H9 (cell line): Measurements from ENCODE around the gene UBLCP1. TPM values are rescaled to one million over a fixed set of nuclear protein-coding genes. Genes with fewer than 3 reads are reported as not detected.

Experiments used
- DNase-seq: peaks from one replicate; pipeline ENCODE4 v3.0.0-alpha.2; 2017
- H2AFZ ChIP-seq: one replicate; pipeline ENCODE4 v1.6.1; 2013; ENCODE audit warnings: mild to moderate bottlenecking, low read length, control low read depth, moderate library complexity
- H2AK5ac ChIP-seq: 2 replicates; pipeline ENCODE4 v1.6.1; 2013; ENCODE audit warnings: low read length, control low read depth, mixed read lengths; ENCODE audit not compliant: insufficient read length
- H2BK120ac ChIP-seq: one replicate; pipeline ENCODE4 v1.6.1; 2013; ENCODE audit warnings: low read depth, mild to moderate bottlenecking, low read length, control low read depth, inconsistent platforms; ENCODE audit not compliant: poor library complexity, severe bottlenecking
- H2BK12ac ChIP-seq: 2 replicates; pipeline ENCODE4 v1.6.1; 2013; ENCODE audit warnings: low read length, control low read depth, mixed read lengths, low read depth; ENCODE audit not compliant: insufficient read length
- H2BK15ac ChIP-seq: 2 replicates; pipeline ENCODE4 v1.6.1; 2013; ENCODE audit warnings: low read depth, low read length, control low read depth
- H2BK20ac ChIP-seq: one replicate; pipeline ENCODE4 v1.6.1; 2013; ENCODE audit warnings: low read depth, mild to moderate bottlenecking, low read length, control low read depth, inconsistent platforms; ENCODE audit not compliant: poor library complexity, severe bottlenecking
- H2BK5ac ChIP-seq: 2 replicates; pipeline ENCODE4 v1.6.1; 2013; ENCODE audit warnings: low read length, control low read depth, mixed read lengths; ENCODE audit not compliant: insufficient read length
- H3K14ac ChIP-seq: 2 replicates; pipeline ENCODE4 v1.6.1; 2013; ENCODE audit warnings: low read length, control low read depth; ENCODE audit not compliant: insufficient read depth
- H3K18ac ChIP-seq: 2 replicates; pipeline ENCODE4 v1.6.1; 2013; ENCODE audit warnings: low read depth, mild to moderate bottlenecking, mixed read lengths, low read length, control low read depth; ENCODE audit not compliant: insufficient read length
- H3K23ac ChIP-seq: 2 replicates; pipeline ENCODE4 v1.6.1; 2013; ENCODE audit warnings: low read length, control low read depth, mixed read lengths, low read depth; ENCODE audit not compliant: insufficient read length
- H3K23me2 ChIP-seq: 2 replicates; pipeline ENCODE4 v1.6.1; 2013; ENCODE audit warnings: low read depth, mild to moderate bottlenecking, mixed read lengths, low read length, control low read depth; ENCODE audit not compliant: insufficient read length, poor library complexity, severe bottlenecking
- H3K27ac ChIP-seq: 2 replicates; pipeline ENCODE4 v1.5.1; 2013; ENCODE audit warnings: low read length, control low read depth, mixed read lengths, low read depth; ENCODE audit not compliant: insufficient read length
- H3K27me3 ChIP-seq: 2 replicates; pipeline ENCODE4 v1.6.1; 2013; ENCODE audit warnings: low read length, control low read depth, inconsistent platforms; ENCODE audit not compliant: insufficient read depth
- H3K4ac ChIP-seq: 2 replicates; pipeline ENCODE4 v1.6.1; 2013; ENCODE audit warnings: low read depth, mild to moderate bottlenecking, control low read depth, inconsistent platforms, low read length, moderate library complexity
- H3K4me1 ChIP-seq: 2 replicates; pipeline ENCODE4 v1.6.1; 2013; ENCODE audit warnings: low read length, control low read depth, inconsistent platforms; ENCODE audit not compliant: insufficient read depth
- H3K4me2 ChIP-seq: 2 replicates; pipeline ENCODE4 v1.6.1; 2013; ENCODE audit warnings: low read length, control low read depth, mixed read lengths; ENCODE audit not compliant: insufficient read length, insufficient read depth
- H3K56ac ChIP-seq: 2 replicates; pipeline ENCODE4 v1.6.1; 2013; ENCODE audit warnings: low read depth, mild to moderate bottlenecking, mixed read lengths, low read length, control low read depth; ENCODE audit not compliant: insufficient read length
- H3K79me1 ChIP-seq: 2 replicates; pipeline ENCODE4 v1.6.1; 2013; ENCODE audit warnings: low read depth, mild to moderate bottlenecking, moderate library complexity, low read length, control low read depth, inconsistent platforms; ENCODE audit not compliant: insufficient read depth, poor library complexity, severe bottlenecking
- H3K79me2 ChIP-seq: 2 replicates; pipeline ENCODE4 v1.6.1; 2013; ENCODE audit warnings: low read length, control low read depth, inconsistent platforms; ENCODE audit not compliant: insufficient read depth
- H3K9ac ChIP-seq: 2 replicates; pipeline ENCODE4 v1.6.1; 2013; ENCODE audit warnings: low read length, control low read depth, mixed read lengths; ENCODE audit not compliant: insufficient read length; ENCODE audit errors: extremely low read depth
- H3K9me3 ChIP-seq: one replicate; pipeline ENCODE4 v1.6.1; 2013; ENCODE audit warnings: low read depth, low read length, inconsistent platforms; ENCODE audit not compliant: control insufficient read depth
- H3T11ph ChIP-seq: one replicate; pipeline ENCODE4 v1.6.1; 2013; ENCODE audit warnings: mild to moderate bottlenecking, low read length, control low read depth, inconsistent platforms
- H4K20me1 ChIP-seq: one replicate; pipeline ENCODE4 v1.6.1; 2013; ENCODE audit not compliant: control insufficient read depth, insufficient read length, insufficient read depth
- H4K5ac ChIP-seq: 2 replicates; pipeline ENCODE4 v1.6.1; 2013; ENCODE audit warnings: low read depth, mild to moderate bottlenecking, mixed read lengths, low read length, control low read depth; ENCODE audit not compliant: insufficient read length
- H4K8ac ChIP-seq: replicated peaks from 2 replicates; pipeline ENCODE4 v1.6.1; 2013; ENCODE audit warnings: low read length, control low read depth, mixed read lengths, low read depth; ENCODE audit not compliant: insufficient read length
- H4K91ac ChIP-seq: 2 replicates; pipeline ENCODE4 v1.6.1; 2013; ENCODE audit warnings: low read depth, mild to moderate bottlenecking, moderate library complexity, mixed read lengths, low read length, control low read depth; ENCODE audit not compliant: insufficient read length
- H3K27ac Mint-ChIP-seq, 3 experiments: 2 replicates in 2 of 3; 3 replicates in 1 of 3; pipeline ENCODE4 v1.8.0; 2020 to 2021; ENCODE audit warnings: mixed read lengths in 3 of 3, mild to moderate bottlenecking in 1 of 3, moderate library complexity in 1 of 3
- H3K27me3 Mint-ChIP-seq: 2 replicates; pipeline ENCODE4 v1.8.0; 2021; ENCODE audit warnings: low read depth, mild to moderate bottlenecking, moderate library complexity, mixed read lengths
- H3K36me3 Mint-ChIP-seq, 3 experiments: 2 replicates in 2 of 3; 3 replicates in 1 of 3; pipeline ENCODE4 v1.8.0; 2020 to 2021; ENCODE audit warnings: low read depth in 3 of 3, mixed read lengths in 3 of 3; ENCODE audit not compliant: insufficient read depth in 1 of 3
- H3K4me1 Mint-ChIP-seq, 2 experiments: 2 replicates each; pipeline ENCODE4 v1.8.0; 2020; ENCODE audit warnings: mixed read lengths in 2 of 2
- H3K4me3 Mint-ChIP-seq, 2 experiments: 2 replicates in 1 of 2; 3 replicates in 1 of 2; pipeline ENCODE4 v1.8.0; 2020 to 2021; ENCODE audit warnings: mild to moderate bottlenecking in 2 of 2, mixed read lengths in 2 of 2, moderate library complexity in 1 of 2
- H3K9me3 Mint-ChIP-seq, 2 experiments: 2 replicates in 1 of 2; 3 replicates in 1 of 2; pipeline ENCODE4 v1.8.0; 2020; ENCODE audit warnings: mild to moderate bottlenecking in 2 of 2, mixed read lengths in 2 of 2, moderate library complexity in 1 of 2
- total RNA-seq: library from RNA; stranded (reverse); gene quantifications from 2 replicates; pipeline ENCODE4 v1.2.1, GENCODE V29; 2021
- TF ChIP-seq, protein P1 (sequence below): fragments of 200-600 bp; sonication (generic); conservative IDR thresholded peaks from 3 replicates; pipeline ENCODE4 v1.8.0; 2021; ENCODE audit warnings: antibody characterized with exemption, mild to moderate bottlenecking

The UBLCP1 gene
- total RNA-seq, 1 experiment from 2014 or later: 37.9 TPM

- peaks cover 73% of the 10 kb centered on the region for H3K27me3 Mint-ChIP-seq
- Histone ChIP-seq H3K23ac (no peak overlapping the region), H2BK5ac (no peak overlapping the region), H4K20me1 (no peaks in the 10 kb centered on the region), H4K91ac (no peak overlapping the region), H4K5ac (no peak overlapping the region), H3K23me2 (no peaks in the 10 kb centered on the region), H2AFZ (no peak overlapping the region), H2BK120ac (no peak overlapping the region), H2BK15ac (no peak overlapping the region), H3K18ac (no peak overlapping the region), H2AK5ac (no peak overlapping the region), H3K4ac (no peak overlapping the region), H3K9ac (no peak overlapping the region), H4K8ac (no peak overlapping the region), H3K79me1 (no peaks in the 10 kb centered on the region), H3K27ac (no peak overlapping the region), H3T11ph (no peak overlapping the region), H3K27me3 (no peaks in the 10 kb centered on the region; the same call in 1 of the 2 replicates), H3K4me2 (no peak overlapping the region), H3K14ac (no peak overlapping the region), H2BK12ac (no peak overlapping the region), H3K79me2 (no peaks in the 10 kb centered on the region), H3K4me1 (no peaks in the 10 kb centered on the region), H3K56ac (no peak overlapping the region), H2BK20ac (no peak overlapping the region), H3K9me3 (no peaks in the 10 kb centered on the region)
- TF ChIP-seq, protein P1, sequence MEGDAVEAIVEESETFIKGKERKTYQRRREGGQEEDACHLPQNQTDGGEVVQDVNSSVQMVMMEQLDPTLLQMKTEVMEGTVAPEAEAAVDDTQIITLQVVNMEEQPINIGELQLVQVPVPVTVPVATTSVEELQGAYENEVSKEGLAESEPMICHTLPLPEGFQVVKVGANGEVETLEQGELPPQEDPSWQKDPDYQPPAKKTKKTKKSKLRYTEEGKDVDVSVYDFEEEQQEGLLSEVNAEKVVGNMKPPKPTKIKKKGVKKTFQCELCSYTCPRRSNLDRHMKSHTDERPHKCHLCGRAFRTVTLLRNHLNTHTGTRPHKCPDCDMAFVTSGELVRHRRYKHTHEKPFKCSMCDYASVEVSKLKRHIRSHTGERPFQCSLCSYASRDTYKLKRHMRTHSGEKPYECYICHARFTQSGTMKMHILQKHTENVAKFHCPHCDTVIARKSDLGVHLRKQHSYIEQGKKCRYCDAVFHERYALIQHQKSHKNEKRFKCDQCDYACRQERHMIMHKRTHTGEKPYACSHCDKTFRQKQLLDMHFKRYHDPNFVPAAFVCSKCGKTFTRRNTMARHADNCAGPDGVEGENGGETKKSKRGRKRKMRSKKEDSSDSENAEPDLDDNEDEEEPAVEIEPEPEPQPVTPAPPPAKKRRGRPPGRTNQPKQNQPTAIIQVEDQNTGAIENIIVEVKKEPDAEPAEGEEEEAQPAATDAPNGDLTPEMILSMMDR: no peak
- H3K4me3 Mint-ChIP-seq: no peak overlapping the region
- DNase-seq: no peak
- no peaks in the 10 kb centered on the region for H3K36me3 Mint-ChIP-seq
- peaks cover 2 to 5% of the 10 kb centered on the region in 2 experiments; a peak in 4 of 5 replicates for H3K9me3 Mint-ChIP-seq
- no peak overlapping the region for H3K27ac Mint-ChIP-seq
- H3K4me1 Mint-ChIP-seq: peaks cover 0 to 2% of the 10 kb centered on the region in 2 experiments; a peak in 2 of 4 replicates
These were observed 6.1 kb upstream of the UBLCP1 start for GRCh38 chr5:159257007-159257406.
